Ishikawa (cell line): ENCODE data around the gene PLXNA4.

Experiments used
- CEBPB ChIP-seq: IDR thresholded peaks from 2 replicates; pipeline ENCODE4 v1.6.1; 2012
- CREB1 ChIP-seq: IDR thresholded peaks from 2 replicates; pipeline ENCODE4 v1.6.1; 2012; ENCODE audit warnings: low read depth
- EGR1 ChIP-seq: IDR thresholded peaks from 2 replicates; pipeline ENCODE4 v1.6.1; 2012
- EP300 ChIP-seq: IDR thresholded peaks from 2 replicates; pipeline ENCODE4 v1.6.1; 2012; ENCODE audit warnings: borderline replicate concordance
- FOXM1 ChIP-seq: IDR thresholded peaks from 2 replicates; pipeline ENCODE4 v1.6.1; 2012; ENCODE audit warnings: low read depth, borderline replicate concordance
- MAX ChIP-seq: IDR thresholded peaks from 2 replicates; pipeline ENCODE4 v1.6.1; 2012
- NFIC ChIP-seq: IDR thresholded peaks from 2 replicates; pipeline ENCODE4 v1.6.1; 2012
- RAD21 ChIP-seq: IDR thresholded peaks from 2 replicates; pipeline ENCODE4 v1.6.1; 2012; ENCODE audit warnings: low read depth
- REST ChIP-seq: IDR thresholded peaks from 2 replicates; pipeline ENCODE4 v1.6.1; 2012; ENCODE audit warnings: low read depth, mild to moderate bottlenecking
- TAF1 ChIP-seq: IDR thresholded peaks from 2 replicates; pipeline ENCODE4 v1.6.1; 2012; ENCODE audit warnings: low read depth, mild to moderate bottlenecking
- TCF12 ChIP-seq: IDR thresholded peaks from 2 replicates; pipeline ENCODE4 v1.6.1; 2012; ENCODE audit warnings: low read depth
- TEAD4 ChIP-seq: IDR thresholded peaks from 2 replicates; pipeline ENCODE4 v1.6.1; 2012
- USF1 ChIP-seq: IDR thresholded peaks from 2 replicates; pipeline ENCODE4 v1.6.1; 2012
- YY1 ChIP-seq: IDR thresholded peaks from 2 replicates; pipeline ENCODE4 v1.6.1; 2012; ENCODE audit warnings: low read depth
- ZBTB7A ChIP-seq: IDR thresholded peaks from 2 replicates; pipeline ENCODE4 v1.6.1; 2012; ENCODE audit warnings: low read depth

The PLXNA4 gene

GRCh38 chr7:132181946-132182685 is 394.2 kb downstream of the PLXNA4 start:
- TF ChIP-seq MAX (no peak), EGR1 (no peak), REST (no peak), USF1 (no peak), TCF12 (no peak), RAD21 (no peak), NFIC (no peak), TEAD4 (no peak), CEBPB (no peak), ZBTB7A (no peak), CREB1 (no peak), YY1 (no peak), TAF1 (no peak), FOXM1 (no peak), EP300 (no peak)

- no peak for TF ChIP-seq YY1
Observed at GRCh38 chr7:132181371-132181770, 394.9 kb downstream of the PLXNA4 start.

GRCh38 chr7:132180481-132180880 is 395.8 kb downstream of the PLXNA4 start:
- no peak for TF ChIP-seq TCF12
- no peak for TF ChIP-seq YY1

GRCh38 chr7:132179681-132180080 is 396.6 kb downstream of the PLXNA4 start:
- TF ChIP-seq NFIC (no peak), TEAD4 (no peak), MAX (no peak), TCF12 (no peak), REST (no peak), EGR1 (no peak), FOXM1 (no peak), EP300 (no peak), ZBTB7A (no peak)

GRCh38 chr7:132179080-132179430 is 397.2 kb downstream of the PLXNA4 start:
- TF ChIP-seq TAF1 (no peak), REST (no peak), FOXM1 (no peak), EGR1 (no peak), USF1 (no peak), ZBTB7A (no peak), YY1 (no peak), MAX (no peak), CEBPB (no peak), CREB1 (no peak), TCF12 (no peak), NFIC (no peak), RAD21 (no peak), EP300 (no peak), TEAD4 (no peak)
